HEK293T (cell line): ENCODE results near the gene AHCTF1.

ENCODE experiments used
- FOXK2 ChIP-seq: fragments of 450-650 bp; IDR thresholded peaks from 2 replicates; pipeline ENCODE4 v1.6.1; 2016; ENCODE audit warnings: mild to moderate bottlenecking
- SP1 ChIP-seq: fragments of 450-650 bp; IDR thresholded peaks from 2 replicates; pipeline ENCODE4 v1.6.1; 2017

- no peak for TF ChIP-seq SP1
- TF ChIP-seq FOXK2, result no peak
These were observed 131.0 kb downstream of the AHCTF1 start for GRCh38 chr1:246800756-246801155.
